GM12878 (cell line): ENCODE results near the gene IFT172. TPM values are rescaled to one million over a fixed set of nuclear protein-coding genes. Genes with fewer than 3 reads are reported as not detected.

Source experiments
- ATAC-seq: fragments of 200-7000 bp; cut with Tn5 transposase; 3 replicates; pipeline ENCODE4 v1.9.1; 2020; ENCODE audit warnings: mild to moderate bottlenecking, moderate library complexity
- BruUV-seq: library from RNA; stranded (reverse); fragments of 400-500 nt; replicated peaks from 2 replicates; lab custom pipeline; 2021; lab: Mats Ljungman, UMichigan
- CTCF ChIA-PET: fragments of 300-600 bp; sonication (Branson Sonifier 250); formaldehyde crosslinking; extraction: SDS; loops from one replicate; lab custom pipeline; 2021; ENCODE audit warnings: inconsistent platforms; lab: Yijun Ruan, JAX
- POLR2A ChIA-PET: fragments of 350-600 bp; formaldehyde crosslinking; extraction: SDS; loops from one replicate; lab custom pipeline; 2021; ENCODE audit warnings: inconsistent platforms; lab: Charles Lee
- RAD21 ChIA-PET: fragments of 300-600 bp; sonication (Branson Sonifier 250); formaldehyde crosslinking; loops from one replicate; lab custom pipeline; 2023; ENCODE audit warnings: antibody characterized with exemption; ENCODE audit not compliant: unreplicated experiment; lab: Charles Lee
- SMC1A ChIA-PET: fragments of 300-600 bp; sonication (Branson Sonifier 250); formaldehyde crosslinking; loops from one replicate; lab custom pipeline; 2023; ENCODE audit not compliant: unreplicated experiment, uncharacterized antibody; lab: Charles Lee
- DNase-seq: peaks from one replicate; pipeline ENCODE4 v3.0.0-alpha.2; 2011; ENCODE audit warnings: low read depth, low spot score
- FAIRE-seq: peaks from 3 replicates; lab custom pipeline; 2011; peaks lifted over from hg19 to GRCh38; lab: Jason Lieb, UNC
- H2AFZ ChIP-seq: 2 replicates; pipeline ENCODE4 v1.6.0; 2011; ENCODE audit warnings: low read depth, low read length, control low read depth; ENCODE audit not compliant: control insufficient read depth
- H3K27ac ChIP-seq: 2 replicates; pipeline ENCODE4 v1.5.1; 2011; ENCODE audit warnings: control low read depth; ENCODE audit not compliant: control insufficient read depth, insufficient read depth
- H3K27me3 ChIP-seq, 2 experiments: replicated peaks in 1 of 2; 2 replicates each; pipeline versions ENCODE4 v1.6.0 to v1.6.1; 2011; ENCODE audit warnings: low read length in 1 of 2; ENCODE audit not compliant: control insufficient read depth in 2 of 2, insufficient read depth in 2 of 2
- H3K36me3 ChIP-seq, 2 experiments: 2 replicates each; pipeline ENCODE4 v1.5.1; 2011; ENCODE audit warnings: low read length in 1 of 2; ENCODE audit not compliant: control insufficient read depth in 2 of 2, insufficient read depth in 2 of 2
- H3K4me1 ChIP-seq: 2 replicates; pipeline ENCODE4 v1.6.1; 2011; ENCODE audit warnings: mild to moderate bottlenecking, low read length, moderate library complexity, mixed read lengths; ENCODE audit not compliant: control insufficient read depth, insufficient read depth
- H3K4me2 ChIP-seq: 2 replicates; pipeline ENCODE4 v1.6.0; 2011; ENCODE audit warnings: control low read depth; ENCODE audit not compliant: control insufficient read depth, insufficient read depth
- H3K4me3 ChIP-seq: fragments of 200-600 bp; sonication (generic); 2 replicates; pipeline ENCODE4 v1.5.1; 2016
- H3K79me2 ChIP-seq: 2 replicates; pipeline ENCODE4 v1.6.0; 2011; ENCODE audit warnings: low read length; ENCODE audit not compliant: control insufficient read depth, insufficient read depth
- H3K9ac ChIP-seq: 2 replicates; pipeline ENCODE4 v1.8.0; 2011; ENCODE audit warnings: low read length, control low read depth, mixed read lengths; ENCODE audit not compliant: control insufficient read depth, insufficient read depth
- H3K9me3 ChIP-seq: replicated peaks from 3 replicates; pipeline ENCODE4 v1.5.1; 2011; ENCODE audit warnings: mild to moderate bottlenecking, low read length; ENCODE audit not compliant: control insufficient read depth, insufficient read depth
- H4K20me1 ChIP-seq: 2 replicates; pipeline ENCODE4 v1.6.0; 2011; ENCODE audit not compliant: control insufficient read depth, insufficient read depth
- CREM ChIP-seq: IDR thresholded peaks from 2 replicates; pipeline ENCODE4 v1.6.1; 2014; ENCODE audit warnings: antibody characterized with exemption, low read depth
- ELK1 ChIP-seq: IDR thresholded peaks from 2 replicates; pipeline ENCODE4 v1.6.1; 2012; ENCODE audit warnings: low read depth, low read length, improper control_type of control experiment
- SRF ChIP-seq, 2 experiments: IDR thresholded peaks; 2 replicates each; pipeline ENCODE4 v1.6.1; 2011; ENCODE audit warnings: low read depth in 2 of 2, low read length in 2 of 2, mild to moderate bottlenecking in 1 of 2, moderate library complexity in 1 of 2
- TAF1 ChIP-seq: IDR thresholded peaks from 2 replicates; pipeline ENCODE4 v1.6.1; 2011; ENCODE audit warnings: mild to moderate bottlenecking, low read depth, low read length, borderline replicate concordance
- WGBS: methylation state at CpG from one replicate; pipeline ENCODE4 v1.1.6; 2016; ENCODE audit warnings: low lambda C conversion rate; ENCODE audit not compliant: insufficient replicate concordance, insufficient coverage; ENCODE audit errors: missing lambda C conversion rate; 5-methylcytosine and 5-hydroxymethylcytosine counted together
- in situ Hi-C: fragments of 300-500 bp; cut with MboI; formaldehyde crosslinking; loops from 9 replicates; pipeline ENCODE4 v1.14.3; 2018; ENCODE audit warnings: mixed read lengths
- intact Hi-C: fragments of 100-400 bp; cut with micrococcal nuclease; formaldehyde crosslinking; loops from one replicate; pipeline ENCODE4 v1.14.2; 2022; ENCODE audit not compliant: unreplicated experiment
- polyA plus RNA-seq, 11 experiments: library from polyadenylated mRNA; depleted of rRNA in 4 of 11; unstranded in 6 of 11; stranded (reverse) in 5 of 11; fragments of >200 nt; fragmentation: Nextera tagmentation in 4 of 11; fragmentation: Illumina TruSeq in 1 of 11; extraction: Ambion mirVana in 4 of 11; extraction: Trizol in 1 of 11; gene quantifications; 1 replicate in 1 of 11; 2 replicates in 10 of 11; pipeline versions ENCODE4 v1.2.1 to v1.2.3, GENCODE V29; 2011 to 2016; ENCODE audit warnings: inconsistent platforms in 2 of 11, missing spikeins in 2 of 11, low read depth in 1 of 11
- total RNA-seq, 4 experiments: library from RNA; depleted of rRNA in 3 of 4; stranded (reverse); fragments of >200 nt in 3 of 4; fragmentation: Illumina TruSeq in 1 of 4; extraction: Trizol in 1 of 4; gene quantifications; 2 replicates each; pipeline versions ENCODE4 v1.2.1 to v1.2.3, GENCODE V29; 2013 to 2021
- TF ChIP-seq, protein P1 (sequence below): IDR thresholded peaks from 2 replicates; pipeline ENCODE4 v1.6.1; 2012; ENCODE audit warnings: improper control_type of control experiment, low read depth, low read length; ENCODE audit not compliant: insufficient replicate concordance

The IFT172 gene
- total and polyA plus RNA-seq, 10 of the 15 experiments (the other 5 are each of a cell fraction or from before 2014, with no cell fraction given) = 2.4 to 8.6 (median 6.2) TPM

- DNase-seq (no peak), ATAC-seq (no peak), FAIRE-seq (no peak)
- 95% methylated on average over 6 of the region's 6 CpGs for WGBS
- Histone ChIP-seq H4K20me1 (no peaks in the 10 kb centered on the region), H3K9me3 (no peaks in the 10 kb centered on the region), H3K4me1 (no peaks in the 10 kb centered on the region), H3K27me3 (no peaks in the 10 kb centered on the region), H3K36me3 (peaks cover 8 to 38% of the 10 kb centered on the region in 2 experiments), H2AFZ (no peak overlapping the region), H3K79me2 (peaks cover 17% of the 10 kb centered on the region), H3K9ac (no peak overlapping the region), H3K27ac (no peak overlapping the region), H3K4me2 (no peak overlapping the region), H3K4me3 (no peak overlapping the region)
- ChIA-PET CTCF (no interaction called here), POLR2A (interaction anchor here (1.0 kb wide), 1 partner anchor 9 kb away, joined by 4 read pairs; no protein-coding TSS in a partner anchor), SMC1A (no interaction called here), RAD21 (no interaction called here)
- intact Hi-C loops = no loop called here
- no TSS peak for BruUV-seq
- in situ Hi-C loops = no loop called here
- TF ChIP-seq CREM = no peak
- TF ChIP-seq, protein P1, sequence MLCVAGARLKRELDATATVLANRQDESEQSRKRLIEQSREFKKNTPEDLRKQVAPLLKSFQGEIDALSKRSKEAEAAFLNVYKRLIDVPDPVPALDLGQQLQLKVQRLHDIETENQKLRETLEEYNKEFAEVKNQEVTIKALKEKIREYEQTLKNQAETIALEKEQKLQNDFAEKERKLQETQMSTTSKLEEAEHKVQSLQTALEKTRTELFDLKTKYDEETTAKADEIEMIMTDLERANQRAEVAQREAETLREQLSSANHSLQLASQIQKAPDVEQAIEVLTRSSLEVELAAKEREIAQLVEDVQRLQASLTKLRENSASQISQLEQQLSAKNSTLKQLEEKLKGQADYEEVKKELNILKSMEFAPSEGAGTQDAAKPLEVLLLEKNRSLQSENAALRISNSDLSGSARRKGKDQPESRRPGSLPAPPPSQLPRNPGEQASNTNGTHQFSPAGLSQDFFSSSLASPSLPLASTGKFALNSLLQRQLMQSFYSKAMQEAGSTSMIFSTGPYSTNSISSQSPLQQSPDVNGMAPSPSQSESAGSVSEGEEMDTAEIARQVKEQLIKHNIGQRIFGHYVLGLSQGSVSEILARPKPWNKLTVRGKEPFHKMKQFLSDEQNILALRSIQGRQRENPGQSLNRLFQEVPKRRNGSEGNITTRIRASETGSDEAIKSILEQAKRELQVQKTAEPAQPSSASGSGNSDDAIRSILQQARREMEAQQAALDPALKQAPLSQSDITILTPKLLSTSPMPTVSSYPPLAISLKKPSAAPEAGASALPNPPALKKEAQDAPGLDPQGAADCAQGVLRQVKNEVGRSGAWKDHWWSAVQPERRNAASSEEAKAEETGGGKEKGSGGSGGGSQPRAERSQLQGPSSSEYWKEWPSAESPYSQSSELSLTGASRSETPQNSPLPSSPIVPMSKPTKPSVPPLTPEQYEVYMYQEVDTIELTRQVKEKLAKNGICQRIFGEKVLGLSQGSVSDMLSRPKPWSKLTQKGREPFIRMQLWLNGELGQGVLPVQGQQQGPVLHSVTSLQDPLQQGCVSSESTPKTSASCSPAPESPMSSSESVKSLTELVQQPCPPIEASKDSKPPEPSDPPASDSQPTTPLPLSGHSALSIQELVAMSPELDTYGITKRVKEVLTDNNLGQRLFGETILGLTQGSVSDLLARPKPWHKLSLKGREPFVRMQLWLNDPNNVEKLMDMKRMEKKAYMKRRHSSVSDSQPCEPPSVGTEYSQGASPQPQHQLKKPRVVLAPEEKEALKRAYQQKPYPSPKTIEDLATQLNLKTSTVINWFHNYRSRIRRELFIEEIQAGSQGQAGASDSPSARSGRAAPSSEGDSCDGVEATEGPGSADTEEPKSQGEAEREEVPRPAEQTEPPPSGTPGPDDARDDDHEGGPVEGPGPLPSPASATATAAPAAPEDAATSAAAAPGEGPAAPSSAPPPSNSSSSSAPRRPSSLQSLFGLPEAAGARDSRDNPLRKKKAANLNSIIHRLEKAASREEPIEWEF = no peak
- TF ChIP-seq SRF (IDR thresholded peaks at IDR 0.05; ENCODE audit: low read depth in 2 of 2, low read length in 2 of 2) = no peak
- no peak for TF ChIP-seq ELK1
- TF ChIP-seq TAF1 = no peak
Observed at GRCh38 chr2:27435628-27436027, 53.9 kb downstream of the IFT172 start.
